ENCODE data around the gene CIT.

The CIT gene

GRCh38 chr12:119857041-119857591, 20.0 kb downstream of the CIT start:
- no peak for DNase-seq

- DNase-seq: no peak
Measured at GRCh38 chr12:119850330-119850729, 26.8 kb downstream of the CIT start.

- DNase-seq: no peak
Measured at GRCh38 chr12:119843100-119843499, 34.0 kb downstream of the CIT start.

- no peak for DNase-seq
Measured at GRCh38 chr12:119842380-119842779, 34.7 kb downstream of the CIT start.

GRCh38 chr12:119841433-119842210, 35.5 kb downstream of the CIT start:
- no peak for DNase-seq

GRCh38 chr12:119840582-119840981, 36.5 kb downstream of the CIT start:
- no peak for DNase-seq

GRCh38 chr12:119840168-119840567, 37.0 kb downstream of the CIT start:
- DNase-seq: no peak

GRCh38 chr12:119838826-119839600, 38.1 kb downstream of the CIT start:
- no peak for DNase-seq

GRCh38 chr12:119836781-119837180, 40.3 kb downstream of the CIT start:
- DNase-seq: no peak

GRCh38 chr12:119835068-119835467, 42.1 kb downstream of the CIT start:
- DNase-seq: no peak

- no peak for DNase-seq
Measured at GRCh38 chr12:119829439-119829838, 47.7 kb downstream of the CIT start.

GRCh38 chr12:119828300-119828699, 48.8 kb downstream of the CIT start:
- peak; percentile 4 for DNase-seq

GRCh38 chr12:119827760-119828159, 49.4 kb downstream of the CIT start:
- no peak for DNase-seq

- no peak for DNase-seq
Measured at GRCh38 chr12:119826661-119827445, 50.3 kb downstream of the CIT start.

GRCh38 chr12:119825262-119825661, 51.9 kb downstream of the CIT start:
- no peak for DNase-seq

GRCh38 chr12:119822046-119822445, 55.1 kb downstream of the CIT start:
- no peak for DNase-seq

GRCh38 chr12:119819322-119819721, 57.8 kb downstream of the CIT start:
- no peak for DNase-seq

GRCh38 chr12:119817546-119818343, 59.4 kb downstream of the CIT start:
- DNase-seq: no peak

GRCh38 chr12:119809023-119809422, 68.1 kb downstream of the CIT start:
- DNase-seq: no peak

GRCh38 chr12:119808441-119808840, 68.7 kb downstream of the CIT start:
- no peak for DNase-seq

GRCh38 chr12:119807380-119807779, 69.7 kb downstream of the CIT start:
- DNase-seq: no peak

GRCh38 chr12:119804011-119804641, 73.0 kb downstream of the CIT start:
- no peak for DNase-seq
